SK-N-MC (cell line): Measurements from ENCODE around the gene NPB.

Experiments used
- EZH2 ChIP-seq: fragments of 200-600 bp; sonication (generic); IDR thresholded peaks from one replicate; pipeline ENCODE4 v1.6.1; 2017; ENCODE audit warnings: antibody characterized with exemption
- POLR2AphosphoS5 ChIP-seq: IDR thresholded peaks from 2 replicates; pipeline ENCODE4 v1.6.1; 2012; ENCODE audit warnings: mild to moderate bottlenecking, low read depth, low read length, borderline replicate concordance

DNA sequence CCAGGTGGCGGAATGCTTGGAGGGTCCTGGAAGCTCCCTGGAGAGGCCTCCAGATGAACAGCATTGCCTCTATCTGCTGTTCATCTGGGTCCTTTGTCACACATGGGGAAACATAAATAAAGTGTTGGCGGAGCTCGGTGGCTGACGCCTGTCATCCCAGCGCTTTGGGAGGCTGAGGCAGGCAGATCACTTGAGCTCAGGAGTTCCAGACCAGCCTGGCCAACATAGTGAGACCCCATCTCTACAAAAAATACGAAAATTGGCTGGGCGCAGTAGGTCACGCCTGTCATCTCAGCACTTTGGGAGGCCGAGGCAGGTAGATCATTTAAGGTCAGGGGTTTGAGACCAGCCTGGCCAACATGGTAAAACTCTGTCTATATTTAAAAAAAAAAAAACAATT lies 42.8 kb downstream of the NPB start:
- no peak for TF ChIP-seq EZH2
- TF ChIP-seq POLR2AphosphoS5: no peak
